GM12878 (cell line): ENCODE results near the gene DYTN. TPM values are rescaled to one million over a fixed set of nuclear protein-coding genes. Genes with fewer than 3 reads are reported as not detected.

ENCODE experiments used
- ATAC-seq: fragments of 200-7000 bp; cut with Tn5 transposase; 3 replicates; pipeline ENCODE4 v1.9.1; 2020; ENCODE audit warnings: mild to moderate bottlenecking, moderate library complexity
- BruUV-seq: library from RNA; stranded (reverse); fragments of 400-500 nt; replicated peaks from 2 replicates; lab custom pipeline; 2021; lab: Mats Ljungman, UMichigan
- CTCF ChIA-PET: fragments of 300-600 bp; sonication (Branson Sonifier 250); formaldehyde crosslinking; extraction: SDS; loops from one replicate; lab custom pipeline; 2021; ENCODE audit warnings: inconsistent platforms; lab: Yijun Ruan, JAX
- POLR2A ChIA-PET: fragments of 350-600 bp; formaldehyde crosslinking; extraction: SDS; loops from one replicate; lab custom pipeline; 2021; ENCODE audit warnings: inconsistent platforms; lab: Charles Lee
- RAD21 ChIA-PET: fragments of 300-600 bp; sonication (Branson Sonifier 250); formaldehyde crosslinking; loops from one replicate; lab custom pipeline; 2023; ENCODE audit warnings: antibody characterized with exemption; ENCODE audit not compliant: unreplicated experiment; lab: Charles Lee
- SMC1A ChIA-PET: fragments of 300-600 bp; sonication (Branson Sonifier 250); formaldehyde crosslinking; loops from one replicate; lab custom pipeline; 2023; ENCODE audit not compliant: unreplicated experiment, uncharacterized antibody; lab: Charles Lee
- DNase-seq: peaks from one replicate; pipeline ENCODE4 v3.0.0-alpha.2; 2011; ENCODE audit warnings: low read depth, low spot score
- FAIRE-seq: peaks from 3 replicates; lab custom pipeline; 2011; peaks lifted over from hg19 to GRCh38; lab: Jason Lieb, UNC
- H2AFZ ChIP-seq: 2 replicates; pipeline ENCODE4 v1.6.0; 2011; ENCODE audit warnings: low read depth, low read length, control low read depth; ENCODE audit not compliant: control insufficient read depth
- H3K27ac ChIP-seq: 2 replicates; pipeline ENCODE4 v1.5.1; 2011; ENCODE audit warnings: control low read depth; ENCODE audit not compliant: control insufficient read depth, insufficient read depth
- H3K27me3 ChIP-seq, 2 experiments: replicated peaks in 1 of 2; 2 replicates each; pipeline versions ENCODE4 v1.6.0 to v1.6.1; 2011; ENCODE audit warnings: low read length in 1 of 2; ENCODE audit not compliant: control insufficient read depth in 2 of 2, insufficient read depth in 2 of 2
- H3K36me3 ChIP-seq, 2 experiments: 2 replicates each; pipeline ENCODE4 v1.5.1; 2011; ENCODE audit warnings: low read length in 1 of 2; ENCODE audit not compliant: control insufficient read depth in 2 of 2, insufficient read depth in 2 of 2
- H3K4me1 ChIP-seq: 2 replicates; pipeline ENCODE4 v1.6.1; 2011; ENCODE audit warnings: mild to moderate bottlenecking, low read length, moderate library complexity, mixed read lengths; ENCODE audit not compliant: control insufficient read depth, insufficient read depth
- H3K4me2 ChIP-seq: 2 replicates; pipeline ENCODE4 v1.6.0; 2011; ENCODE audit warnings: control low read depth; ENCODE audit not compliant: control insufficient read depth, insufficient read depth
- H3K4me3 ChIP-seq: fragments of 200-600 bp; sonication (generic); 2 replicates; pipeline ENCODE4 v1.5.1; 2016
- H3K79me2 ChIP-seq: 2 replicates; pipeline ENCODE4 v1.6.0; 2011; ENCODE audit warnings: low read length; ENCODE audit not compliant: control insufficient read depth, insufficient read depth
- H3K9ac ChIP-seq: 2 replicates; pipeline ENCODE4 v1.8.0; 2011; ENCODE audit warnings: low read length, control low read depth, mixed read lengths; ENCODE audit not compliant: control insufficient read depth, insufficient read depth
- H3K9me3 ChIP-seq: replicated peaks from 3 replicates; pipeline ENCODE4 v1.5.1; 2011; ENCODE audit warnings: mild to moderate bottlenecking, low read length; ENCODE audit not compliant: control insufficient read depth, insufficient read depth
- H4K20me1 ChIP-seq: 2 replicates; pipeline ENCODE4 v1.6.0; 2011; ENCODE audit not compliant: control insufficient read depth, insufficient read depth
- DPF2 ChIP-seq: fragments of 450-650 bp; IDR thresholded peaks from 2 replicates; pipeline ENCODE4 v1.6.1; 2017; ENCODE audit warnings: mild to moderate bottlenecking
- EED ChIP-seq: sonication (generic); IDR thresholded peaks from 2 replicates; pipeline ENCODE4 v1.6.1; 2016; ENCODE audit warnings: antibody characterized with exemption, low read depth
- GATAD2B ChIP-seq: fragments of 450-650 bp; conservative IDR thresholded peaks from 2 replicates; pipeline ENCODE4 v1.6.1; 2017; ENCODE audit warnings: low read depth, mild to moderate bottlenecking, moderate library complexity
- IKZF2 ChIP-seq, 2 experiments: fragments of 450-650 bp; IDR thresholded peaks; 2 replicates each; pipeline ENCODE4 v1.6.1; 2017; ENCODE audit warnings: mild to moderate bottlenecking in 2 of 2, moderate library complexity in 2 of 2
- MTA2 ChIP-seq: fragments of 450-650 bp; IDR thresholded peaks from 2 replicates; pipeline ENCODE4 v1.6.1; 2016; ENCODE audit warnings: low read depth, mild to moderate bottlenecking, moderate library complexity
- RAD51 ChIP-seq: fragments of 450-650 bp; IDR thresholded peaks from 2 replicates; pipeline ENCODE4 v1.6.1; 2016; ENCODE audit warnings: moderate library complexity, mild to moderate bottlenecking, inconsistent platforms
- SUZ12 ChIP-seq: fragments of 200-600 bp; sonication (generic); IDR thresholded peaks from one replicate; pipeline ENCODE4 v1.6.1; 2018; ENCODE audit warnings: antibody characterized with exemption, mild to moderate bottlenecking; ENCODE audit not compliant: unreplicated experiment
- ZBED1 ChIP-seq: IDR thresholded peaks from 2 replicates; pipeline ENCODE4 v1.6.1; 2016; ENCODE audit warnings: borderline replicate concordance
- ZNF24 ChIP-seq: fragments of 450-650 bp; IDR thresholded peaks from 2 replicates; pipeline ENCODE4 v1.6.1; 2017; ENCODE audit warnings: antibody characterized with exemption, mild to moderate bottlenecking
- ZNF274 ChIP-seq: IDR thresholded peaks from one replicate; pipeline ENCODE4 v1.8.0; 2011; ENCODE audit not compliant: insufficient read length, insufficient read depth
- ZZZ3 ChIP-seq: IDR thresholded peaks from 2 replicates; pipeline ENCODE4 v1.6.1; 2011; ENCODE audit warnings: low read depth; ENCODE audit not compliant: control insufficient read depth, insufficient read length
- WGBS: methylation state at CpG from one replicate; pipeline ENCODE4 v1.1.6; 2016; ENCODE audit warnings: low lambda C conversion rate; ENCODE audit not compliant: insufficient replicate concordance, insufficient coverage; ENCODE audit errors: missing lambda C conversion rate; 5-methylcytosine and 5-hydroxymethylcytosine counted together
- in situ Hi-C: fragments of 300-500 bp; cut with MboI; formaldehyde crosslinking; loops from 9 replicates; pipeline ENCODE4 v1.14.3; 2018; ENCODE audit warnings: mixed read lengths
- intact Hi-C: fragments of 100-400 bp; cut with micrococcal nuclease; formaldehyde crosslinking; loops from one replicate; pipeline ENCODE4 v1.14.2; 2022; ENCODE audit not compliant: unreplicated experiment
- polyA plus RNA-seq, 11 experiments: library from polyadenylated mRNA; depleted of rRNA in 4 of 11; unstranded in 6 of 11; stranded (reverse) in 5 of 11; fragments of >200 nt; fragmentation: Nextera tagmentation in 4 of 11; fragmentation: Illumina TruSeq in 1 of 11; extraction: Ambion mirVana in 4 of 11; extraction: Trizol in 1 of 11; gene quantifications; 1 replicate in 1 of 11; 2 replicates in 10 of 11; pipeline versions ENCODE4 v1.2.1 to v1.2.3, GENCODE V29; 2011 to 2016; ENCODE audit warnings: inconsistent platforms in 2 of 11, missing spikeins in 2 of 11, low read depth in 1 of 11
- total RNA-seq, 4 experiments: library from RNA; depleted of rRNA in 3 of 4; stranded (reverse); fragments of >200 nt in 3 of 4; fragmentation: Illumina TruSeq in 1 of 4; extraction: Trizol in 1 of 4; gene quantifications; 2 replicates each; pipeline versions ENCODE4 v1.2.1 to v1.2.3, GENCODE V29; 2013 to 2021
- TF ChIP-seq, protein P1 (sequence below): IDR thresholded peaks from 2 replicates; pipeline ENCODE4 v1.6.1; 2011; ENCODE audit warnings: borderline replicate concordance, low read depth, mild to moderate bottlenecking, moderate library complexity, mixed read lengths, low read length; ENCODE audit not compliant: insufficient read depth; ENCODE audit errors: extremely low read length
- TF ChIP-seq, protein P2 (sequence below): fragments of 450-650 bp; formaldehyde crosslinking; IDR thresholded peaks from 2 replicates; pipeline ENCODE4 v1.5.0; 2022; ENCODE audit warnings: mild to moderate bottlenecking, missing genetic modification characterization
- TF ChIP-seq, protein P3 (sequence below): IDR thresholded peaks from 2 replicates; pipeline ENCODE4 v1.6.1; 2011; ENCODE audit warnings: low read depth, mild to moderate bottlenecking, low read length, moderate library complexity, borderline replicate concordance; ENCODE audit errors: extremely low read depth

DYTN gene
- total and polyA plus RNA-seq, 10 of the 15 experiments (the other 5 are each of a cell fraction or from before 2014, with no cell fraction given) = 0.02 to 0.32 (median 0.09) TPM; not detected in 3

DNA sequence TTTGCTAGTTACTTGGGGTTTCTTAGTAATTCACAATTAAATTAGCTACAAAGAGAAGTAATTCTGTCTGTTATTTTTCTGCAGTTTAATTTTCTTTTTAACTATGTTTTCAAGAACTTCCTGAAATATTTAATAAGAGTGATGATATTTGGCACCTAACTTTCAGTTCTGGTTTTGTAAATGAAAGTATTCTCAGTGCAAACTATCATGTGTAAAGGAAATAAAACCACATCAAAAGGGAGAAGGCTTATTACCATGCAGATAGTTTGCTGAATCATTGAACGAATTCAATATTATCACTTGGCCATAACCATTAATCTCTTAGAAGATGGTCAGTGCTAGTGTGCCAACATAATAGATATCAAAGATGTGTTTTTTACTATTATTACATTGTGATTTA is 29.2 kb downstream of the DYTN start:
- Histone ChIP-seq H3K27ac (no peak overlapping the region), H3K79me2 (no peaks in the 10 kb centered on the region), H3K4me1 (no peaks in the 10 kb centered on the region), H2AFZ (no peak overlapping the region), H4K20me1 (no peaks in the 10 kb centered on the region), H3K27me3 (no peaks in the 10 kb centered on the region), H3K9me3 (no peaks in the 10 kb centered on the region), H3K36me3 (no peaks in the 10 kb centered on the region), H3K4me2 (no peak overlapping the region), H3K9ac (no peak overlapping the region), H3K4me3 (no peak overlapping the region)
- ATAC-seq = no peak
- 0% methylated on average over 1 of the region's 1 CpG for WGBS
- in situ Hi-C loops = no loop called here
- no peak for FAIRE-seq
- CTCF ChIA-PET = interaction anchor here (0.8 to 1.6 kb wide), 3 partner anchors 111 to 297 kb away, joined by 3 to 5 read pairs (median 3); no protein-coding TSS in a partner anchor
- POLR2A ChIA-PET = no interaction called here
- SMC1A ChIA-PET = no interaction called here
- no peak for DNase-seq
- intact Hi-C loops = no loop called here
- RAD21 ChIA-PET = no interaction called here
- TF ChIP-seq MTA2 (peak; percentile 51; the same call in 1 of the 2 replicates), IKZF2 (IDR thresholded peaks at IDR 0.05) (0 out of 4 replicates have a peak, but pooled peaks of 1 of the 2 experiments have one; percentile 14), RAD51 (no peak), DPF2 (0 out of 2 replicates have a peak, but pooled peaks have one; percentile 17)
- BruUV-seq = no TSS peak

DNA sequence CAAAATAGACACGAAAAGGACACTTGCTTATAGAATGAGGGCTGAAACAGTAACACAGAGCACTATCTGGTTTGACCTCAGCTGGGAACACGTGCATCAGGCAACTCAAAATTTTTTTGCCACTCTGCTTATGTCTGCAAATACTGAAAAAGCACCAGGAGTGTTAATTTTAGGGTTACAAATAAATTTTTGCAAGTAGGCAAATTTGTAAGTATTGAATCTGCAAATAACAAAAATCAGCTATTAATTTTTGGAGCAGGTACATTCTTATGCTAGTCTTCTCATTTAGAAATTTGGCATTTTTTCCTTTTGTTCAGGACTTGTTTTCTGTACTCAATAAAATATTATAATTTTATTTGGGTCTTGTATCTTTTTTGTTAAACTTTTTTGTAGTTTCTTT is 29.7 kb downstream of the DYTN start:
- POLR2A ChIA-PET = no interaction called here
- RAD21 ChIA-PET = interaction anchor here (0.9 kb wide), 1 partner anchor 784 kb away, joined by 3 read pairs; no protein-coding TSS in a partner anchor
- H3K79me2 ChIP-seq = no peaks in the 10 kb centered on the region
- FAIRE-seq (no peak), ATAC-seq (no peak), DNase-seq (no peak)
- 36% methylated on average over 2 of the region's 2 CpGs for WGBS
- no peak overlapping the region for H3K4me3 ChIP-seq
- H3K9me3 ChIP-seq = no peaks in the 10 kb centered on the region
- H3K4me2 ChIP-seq = no peak overlapping the region
- in situ Hi-C loops = no loop called here
- H3K9ac ChIP-seq = no peak overlapping the region
- SMC1A ChIA-PET = no interaction called here
- H3K27me3 ChIP-seq = no peaks in the 10 kb centered on the region
- CTCF ChIA-PET = interaction anchor here (0.8 to 1.1 kb wide), 2 partner anchors 112 to 296 kb away, joined by 3 read pairs; no protein-coding TSS in a partner anchor
- no peaks in the 10 kb centered on the region for H4K20me1 ChIP-seq
- no peaks in the 10 kb centered on the region for H3K36me3 ChIP-seq
- no peak overlapping the region for H2AFZ ChIP-seq
- BruUV-seq = no TSS peak
- H3K4me1 ChIP-seq = no peaks in the 10 kb centered on the region
- intact Hi-C loops = no loop called here
- no peak overlapping the region for H3K27ac ChIP-seq
- TF ChIP-seq ZZZ3 = no peak
- no peak for TF ChIP-seq ZNF24
- TF ChIP-seq, protein P1, sequence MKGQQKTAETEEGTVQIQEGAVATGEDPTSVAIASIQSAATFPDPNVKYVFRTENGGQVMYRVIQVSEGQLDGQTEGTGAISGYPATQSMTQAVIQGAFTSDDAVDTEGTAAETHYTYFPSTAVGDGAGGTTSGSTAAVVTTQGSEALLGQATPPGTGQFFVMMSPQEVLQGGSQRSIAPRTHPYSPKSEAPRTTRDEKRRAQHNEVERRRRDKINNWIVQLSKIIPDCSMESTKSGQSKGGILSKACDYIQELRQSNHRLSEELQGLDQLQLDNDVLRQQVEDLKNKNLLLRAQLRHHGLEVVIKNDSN = no peak
- no peak for TF ChIP-seq ZBED1
- TF ChIP-seq SUZ12 = no peak
- TF ChIP-seq, protein P2, sequence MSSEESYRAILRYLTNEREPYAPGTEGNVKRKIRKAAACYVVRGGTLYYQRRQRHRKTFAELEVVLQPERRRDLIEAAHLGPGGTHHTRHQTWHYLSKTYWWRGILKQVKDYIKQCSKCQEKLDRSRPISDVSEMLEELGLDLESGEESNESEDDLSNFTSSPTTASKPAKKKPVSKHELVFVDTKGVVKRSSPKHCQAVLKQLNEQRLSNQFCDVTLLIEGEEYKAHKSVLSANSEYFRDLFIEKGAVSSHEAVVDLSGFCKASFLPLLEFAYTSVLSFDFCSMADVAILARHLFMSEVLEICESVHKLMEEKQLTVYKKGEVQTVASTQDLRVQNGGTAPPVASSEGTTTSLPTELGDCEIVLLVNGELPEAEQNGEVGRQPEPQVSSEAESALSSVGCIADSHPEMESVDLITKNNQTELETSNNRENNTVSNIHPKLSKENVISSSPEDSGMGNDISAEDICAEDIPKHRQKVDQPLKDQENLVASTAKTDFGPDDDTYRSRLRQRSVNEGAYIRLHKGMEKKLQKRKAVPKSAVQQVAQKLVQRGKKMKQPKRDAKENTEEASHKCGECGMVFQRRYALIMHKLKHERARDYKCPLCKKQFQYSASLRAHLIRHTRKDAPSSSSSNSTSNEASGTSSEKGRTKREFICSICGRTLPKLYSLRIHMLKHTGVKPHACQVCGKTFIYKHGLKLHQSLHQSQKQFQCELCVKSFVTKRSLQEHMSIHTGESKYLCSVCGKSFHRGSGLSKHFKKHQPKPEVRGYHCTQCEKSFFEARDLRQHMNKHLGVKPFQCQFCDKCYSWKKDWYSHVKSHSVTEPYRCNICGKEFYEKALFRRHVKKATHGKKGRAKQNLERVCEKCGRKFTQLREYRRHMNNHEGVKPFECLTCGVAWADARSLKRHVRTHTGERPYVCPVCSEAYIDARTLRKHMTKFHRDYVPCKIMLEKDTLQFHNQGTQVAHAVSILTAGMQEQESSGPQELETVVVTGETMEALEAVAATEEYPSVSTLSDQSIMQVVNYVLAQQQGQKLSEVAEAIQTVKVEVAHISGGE = no peak
- no peak for TF ChIP-seq EED
- no peak for TF ChIP-seq ZNF274
- TF ChIP-seq, protein P3, sequence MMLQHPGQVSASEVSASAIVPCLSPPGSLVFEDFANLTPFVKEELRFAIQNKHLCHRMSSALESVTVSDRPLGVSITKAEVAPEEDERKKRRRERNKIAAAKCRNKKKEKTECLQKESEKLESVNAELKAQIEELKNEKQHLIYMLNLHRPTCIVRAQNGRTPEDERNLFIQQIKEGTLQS = no peak
- TF ChIP-seq GATAD2B = no peak
